Right renal pelvis (tissue), 4 donors: Measurements from ENCODE around the gene PARD6G. TPM values are rescaled to one million over a fixed set of nuclear protein-coding genes. Genes with fewer than 3 reads are reported as not detected.

Experiments
- DNase-seq, 4 donors: peaks; one replicate each; pipeline ENCODE4 v3.0.0-alpha.2; 2013; ENCODE audit warnings: low read depth in 4 of 4, low spot score in 3 of 4, missing footprints in 1 of 4
- polyA plus RNA-seq, 4 donors: library from polyadenylated mRNA; unstranded; fragments of 120-200 nt; gene quantifications; one replicate each; pipeline ENCODE4 v1.2.1, GENCODE V29; 2013; ENCODE audit not compliant: insufficient read length in 4 of 4

The PARD6G gene
- polyA plus RNA-seq, 4 donors = 31.6 to 35.0 (median 32.0) TPM

DNA sequence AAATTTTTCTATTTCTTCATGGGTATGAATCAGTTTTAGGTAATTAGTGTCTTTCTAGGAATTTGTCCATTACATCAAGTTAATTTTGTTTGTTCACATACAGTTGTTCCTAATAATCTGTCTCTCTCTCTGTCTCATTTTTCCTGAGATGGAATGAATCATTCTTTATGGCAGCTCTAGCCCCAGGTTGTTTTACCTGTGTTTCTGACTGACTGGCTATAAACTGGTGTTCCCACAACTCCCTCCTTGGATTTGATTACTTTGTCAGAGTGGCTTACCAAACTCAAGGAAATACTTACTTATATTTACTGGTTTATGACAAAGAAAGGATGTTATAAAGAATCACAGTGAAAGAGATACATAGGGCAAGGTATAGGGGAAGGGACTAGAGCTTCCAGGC, 123.2 kb downstream of the PARD6G start:
- no peak for DNase-seq

DNA sequence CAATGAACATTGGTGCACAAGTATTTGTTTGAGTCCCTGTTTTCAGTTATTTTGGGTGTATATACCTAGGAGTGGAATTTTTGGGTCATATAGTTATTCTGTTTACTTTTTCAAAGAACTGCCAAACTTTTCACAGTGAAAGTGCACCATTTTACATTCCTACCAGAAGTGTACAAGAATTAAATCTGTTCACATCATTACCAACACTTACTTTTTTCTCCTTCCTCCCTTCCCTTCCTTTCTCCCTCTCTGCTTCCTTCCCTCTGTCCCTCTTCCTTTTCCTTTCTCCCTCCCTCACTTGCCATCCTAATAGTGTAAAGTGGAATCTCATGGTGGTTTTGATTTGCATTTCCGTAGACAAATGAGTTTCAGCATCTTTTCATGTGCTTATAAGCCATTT, 126.4 kb downstream of the PARD6G start:
- DNase-seq = no peak

DNA sequence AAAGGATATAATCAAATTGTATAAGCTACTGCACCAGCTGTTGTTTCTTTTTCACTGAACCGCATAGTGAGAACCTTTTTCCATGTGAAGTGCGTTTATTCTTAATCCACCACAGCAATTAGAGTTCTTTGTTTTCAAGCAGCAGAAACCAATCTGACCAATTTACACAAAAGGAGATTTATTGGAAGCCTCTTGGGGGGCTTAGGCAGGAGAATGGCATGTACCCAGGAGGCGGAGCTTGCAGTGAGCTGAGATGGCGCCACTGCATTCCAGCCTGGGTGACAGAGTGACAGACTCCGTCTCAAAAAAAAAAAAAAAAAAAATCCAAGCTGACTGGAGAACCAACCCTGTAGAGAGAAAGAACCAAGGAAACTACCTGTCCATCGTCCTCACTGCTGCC, 128.2 kb downstream of the PARD6G start:
- DNase-seq = no peak

DNA sequence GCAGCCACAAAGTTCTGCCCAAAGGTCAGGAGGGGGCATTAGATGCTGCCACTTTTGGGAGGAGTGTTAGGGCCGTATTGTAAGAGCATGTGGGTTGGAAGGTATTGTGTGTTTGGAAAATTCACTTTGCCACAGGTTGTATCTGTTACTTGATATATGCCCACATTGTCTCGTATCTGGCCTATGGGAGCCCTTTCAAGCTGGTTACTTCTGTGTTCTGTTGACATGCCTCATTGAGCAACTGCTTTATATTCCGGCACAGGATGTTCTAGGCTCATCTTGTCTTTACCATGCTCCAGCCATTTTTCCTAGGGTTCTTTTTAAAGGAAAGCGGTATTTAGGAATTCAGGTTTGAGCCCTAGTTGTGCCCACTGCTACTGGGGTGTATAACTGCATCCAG, 132.3 kb downstream of the PARD6G start:
- no peak for DNase-seq

DNA sequence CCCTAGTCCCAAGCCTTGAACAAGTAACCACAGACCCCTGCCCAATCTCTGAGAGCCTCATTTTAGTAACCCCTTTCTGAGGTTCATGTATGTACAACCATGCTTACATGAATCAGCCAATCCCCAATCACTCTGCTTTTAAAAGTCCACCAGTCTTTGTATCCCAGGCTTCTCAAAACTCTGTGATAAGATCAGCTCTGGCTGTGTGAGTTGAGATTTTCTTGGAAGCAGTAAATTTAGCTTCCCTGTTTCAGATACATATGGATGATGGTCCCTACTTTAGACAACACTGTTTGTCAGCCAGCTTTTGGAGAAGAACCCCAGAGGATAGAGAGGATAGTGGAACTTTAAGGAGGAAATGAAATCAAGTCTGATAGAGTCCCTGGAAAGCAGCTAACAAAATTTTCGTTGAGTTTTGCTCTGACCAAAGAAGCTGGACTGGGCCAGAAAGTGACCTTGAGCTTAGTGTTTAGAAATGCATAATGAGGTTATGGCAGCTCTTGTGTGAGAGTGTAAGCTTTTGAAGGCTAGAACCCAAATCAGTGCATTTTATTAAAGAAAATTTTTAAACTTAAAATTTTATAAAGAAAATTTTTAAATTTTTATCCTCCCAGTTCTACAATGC, 134.6 kb downstream of the PARD6G start:
- DNase-seq = no peak

DNA sequence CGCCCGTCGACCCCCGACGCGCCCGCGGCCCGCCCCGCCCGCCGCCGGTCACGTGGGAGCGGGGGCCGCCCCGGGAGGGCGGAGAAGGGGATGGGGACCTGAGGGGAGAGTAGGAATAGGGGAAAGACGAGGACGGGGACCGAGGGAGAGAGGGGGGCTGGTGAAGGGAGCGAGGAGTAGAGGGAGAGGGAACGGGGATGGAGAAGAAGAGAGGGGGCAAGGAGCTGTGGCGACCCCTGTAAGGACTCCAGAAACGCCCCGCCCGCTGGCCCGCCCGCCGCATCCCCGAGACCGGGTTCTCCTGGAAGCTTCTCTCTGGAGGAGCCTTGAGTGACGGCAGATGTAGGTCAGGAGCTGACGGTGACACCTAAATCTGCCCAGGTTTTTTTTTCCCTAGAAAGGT, 137.6 kb downstream of the PARD6G start:
- DNase-seq = no peak

DNA sequence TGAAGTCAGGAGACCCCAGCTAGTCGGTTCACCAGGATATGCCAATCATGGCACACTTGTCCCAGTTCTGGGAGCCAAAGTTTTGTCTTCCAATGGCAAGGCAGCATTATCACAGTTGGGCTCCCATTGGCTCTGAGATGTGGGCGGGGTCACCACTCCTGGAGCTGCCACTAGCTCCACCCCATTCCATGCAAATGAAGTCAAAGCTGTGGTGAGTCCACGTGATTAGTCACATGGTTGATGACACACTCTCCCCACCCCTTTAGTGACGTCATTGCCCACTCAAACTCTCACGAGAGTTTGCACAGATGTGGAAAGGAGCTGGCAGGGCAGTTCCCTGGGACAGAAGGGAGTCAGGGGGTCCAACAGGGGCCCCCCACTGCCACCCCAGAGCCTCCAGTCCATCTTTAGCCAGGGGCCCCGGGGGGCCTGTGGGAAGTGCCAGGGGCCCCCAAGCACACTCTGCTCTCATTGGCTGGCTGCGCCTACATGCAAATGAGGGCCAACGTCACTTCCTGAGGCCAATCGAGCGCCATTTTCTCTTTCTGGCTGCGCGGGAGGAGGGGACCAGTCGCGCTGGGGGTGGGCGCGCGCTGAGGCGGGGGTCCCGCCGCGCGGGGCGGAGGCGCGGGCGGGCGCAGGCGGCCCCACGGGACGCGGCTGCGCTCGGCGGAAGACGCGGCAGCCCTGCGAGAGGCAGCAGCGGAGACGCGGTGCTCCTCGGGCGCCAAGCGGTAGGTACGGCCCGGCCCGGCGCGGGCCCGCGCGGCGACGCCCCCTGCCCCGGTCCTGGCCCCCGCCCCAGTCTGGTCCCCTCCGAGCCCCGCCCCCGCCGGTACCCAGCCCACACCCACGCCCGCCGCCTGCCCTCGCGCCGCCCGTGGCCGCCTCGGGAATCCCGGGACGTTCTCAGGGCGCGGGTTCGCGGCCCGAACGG, 138.3 kb downstream of the PARD6G start, which contains the start of gene ADNP2:
Gene ADNP2 (plus strand): TSS at position 524 of the 937 bp plus-strand sequence. CDS start 8,281 bp downstream, outside the sequence.
- DNase-seq = peak; percentile 65 to 72 (median 69)

DNA sequence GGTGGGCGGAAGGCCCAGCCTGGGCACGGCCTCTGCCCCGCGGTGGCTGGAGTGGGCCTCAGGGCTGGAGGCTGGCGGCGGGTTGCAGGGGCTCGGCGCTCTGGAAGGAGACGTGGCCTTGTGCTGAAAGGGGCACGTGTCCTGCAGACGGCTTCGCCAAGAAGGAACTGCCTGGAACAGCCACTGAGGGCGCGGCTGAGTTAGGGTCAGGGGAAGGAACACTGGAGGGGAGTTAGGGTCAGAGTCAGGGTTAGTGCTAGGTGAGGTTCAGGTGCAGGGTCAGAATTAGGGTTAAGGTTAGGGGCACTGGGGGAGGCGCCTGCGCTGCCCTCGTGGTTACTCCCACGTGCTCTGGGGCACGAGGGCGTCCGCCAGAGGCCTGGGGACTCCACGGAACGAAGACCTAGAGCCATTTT, 139.2 kb downstream of the PARD6G start:
- no peak for DNase-seq

DNA sequence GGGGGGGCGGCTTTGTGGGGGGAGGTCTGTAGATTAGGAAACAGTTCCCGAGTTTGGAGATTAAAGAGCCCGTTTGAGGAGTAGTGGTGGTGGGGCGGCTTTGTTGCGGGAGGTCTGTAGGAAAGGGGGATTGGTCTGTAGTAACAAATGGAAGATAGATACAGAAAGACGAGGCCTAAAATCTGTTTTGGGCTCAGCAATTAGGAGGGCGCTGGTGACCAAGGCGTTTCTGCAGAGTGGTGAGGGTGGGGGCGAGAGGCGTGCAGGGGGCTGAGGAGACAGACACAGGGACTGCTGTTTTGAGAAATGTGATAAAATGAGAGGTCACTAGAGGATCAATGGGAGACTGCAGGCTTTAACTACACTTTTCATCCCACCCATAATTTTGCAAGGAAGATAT, 139.9 kb downstream of the PARD6G start:
- DNase-seq = no peak

Other genes starting within 250 kb of the PARD6G start
- gene RBFA, start 213.1 kb downstream of the PARD6G start, polyA plus RNA-seq = 10 to 100 TPM; 27.0 to 30.4 (median 29.4) TPM
- 10 to 100 TPM; 21.9 to 29.2 (median 27.1) TPM for gene ADNP2, start 138.3 kb downstream of the PARD6G start, polyA plus RNA-seq